Measurements from ENCODE around the gene FSTL4. TPM values are rescaled to one million over a fixed set of nuclear protein-coding genes. Genes with fewer than 3 reads are reported as not detected.

The FSTL4 gene
- polyA plus RNA-seq, 1 donor from 2014 or later: not detected

DNA sequence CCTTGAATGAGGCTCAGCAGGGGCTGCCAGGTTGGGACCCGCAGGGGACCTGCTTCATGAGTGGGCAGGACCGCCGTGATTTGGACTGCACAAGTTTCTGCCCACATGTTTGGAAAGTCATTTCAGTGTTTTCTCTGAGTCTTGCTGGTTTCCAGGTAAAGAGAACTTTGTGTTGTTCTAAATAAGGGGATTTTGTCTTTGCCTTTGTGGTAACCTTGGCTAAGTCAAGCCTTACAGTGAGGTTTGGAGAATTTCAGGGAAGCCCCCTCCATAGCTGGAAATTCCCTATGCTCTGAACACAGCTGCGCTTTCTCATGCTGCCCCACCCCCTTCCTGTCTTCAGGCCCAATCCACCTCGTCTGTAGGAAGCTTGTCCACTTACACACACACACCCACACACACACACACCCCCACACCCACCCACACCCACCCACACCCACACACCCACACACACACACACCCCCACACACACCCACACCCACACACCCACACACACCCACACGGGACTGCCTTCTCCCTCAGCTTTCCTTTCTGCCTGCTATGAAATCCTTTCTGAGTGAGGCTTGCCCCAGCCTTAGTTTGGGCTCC lies 290.4 kb downstream of the FSTL4 start:
- Mint-ChIP-seq H3K4me1 (peaks cover 2 to 8% (median 6%) of the 10 kb centered on the region in 3 donors), H3K4me3 (peak overlapping the region in 1 of 4 donors; percentile 60), H3K36me3 (no peaks in the 10 kb centered on the region), H3K27me3 (peaks cover 2% of the 10 kb centered on the region), H3K9me3 (no peaks in the 10 kb centered on the region), H3K27ac (no peak overlapping the region)

DNA sequence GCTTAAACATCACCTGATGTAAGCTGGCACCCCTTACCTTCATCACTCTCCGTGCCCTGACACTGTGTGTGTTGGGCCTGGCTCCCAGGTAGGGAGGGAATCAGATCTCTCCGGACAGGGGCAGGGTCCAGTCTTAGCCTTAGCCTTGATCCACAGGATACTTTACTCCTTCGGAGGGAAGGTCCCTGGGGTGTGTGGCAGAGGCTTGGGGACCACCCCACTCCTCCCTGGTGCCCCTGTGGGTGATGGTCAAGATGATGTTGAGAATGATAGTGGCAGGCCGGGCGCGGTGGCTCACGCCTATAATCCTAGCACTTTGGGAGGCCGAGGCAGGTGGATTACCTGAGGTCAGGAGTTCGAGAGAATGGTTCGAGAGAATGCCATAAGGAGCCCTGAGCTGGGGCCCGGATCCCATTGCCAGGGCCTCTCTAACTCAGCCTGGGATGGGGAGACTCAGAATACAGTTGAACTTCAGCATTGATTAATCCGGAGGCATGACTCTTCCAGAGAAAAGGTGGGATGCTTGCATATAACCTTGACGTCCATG lies 291.0 kb downstream of the FSTL4 start:
- Mint-ChIP-seq H3K4me3 (no peak overlapping the region), H3K27me3 (peaks cover 2% of the 10 kb centered on the region), H3K4me1 (peaks cover 3 to 8% (median 6%) of the 10 kb centered on the region in 3 donors), H3K9me3 (no peaks in the 10 kb centered on the region), H3K36me3 (no peaks in the 10 kb centered on the region), H3K27ac (no peak overlapping the region)

DNA sequence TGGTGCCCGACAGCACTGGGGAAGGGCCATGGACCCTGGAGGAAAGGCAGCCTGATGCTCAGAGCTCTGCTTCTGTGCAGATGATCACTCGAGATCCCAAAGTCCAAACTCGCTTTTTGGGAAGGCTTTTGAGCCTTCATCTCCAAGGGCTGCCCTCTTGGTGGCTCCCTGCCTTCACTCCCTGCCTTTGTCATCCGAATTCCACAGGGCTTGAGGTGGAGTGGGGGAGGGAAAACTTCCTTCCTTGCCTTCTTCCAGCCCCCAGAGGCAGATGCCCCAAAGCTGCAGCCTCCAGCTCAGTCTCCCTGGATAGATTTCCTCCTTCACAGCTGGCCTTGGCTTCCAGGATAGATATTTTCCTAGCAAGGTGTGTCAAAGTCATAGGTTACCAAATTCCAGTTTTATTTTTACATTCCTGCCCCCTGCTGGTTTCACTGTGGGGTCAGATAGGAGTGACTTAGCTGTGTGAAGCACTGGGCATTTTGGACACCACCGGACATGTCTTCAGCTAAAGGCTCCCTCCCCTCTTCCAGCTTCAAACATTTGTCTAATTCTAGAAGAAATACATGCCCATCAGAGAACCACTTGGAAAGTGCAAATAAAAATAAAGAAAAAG lies 292.3 kb downstream of the FSTL4 start:
- no peak overlapping the region for H3K4me3 Mint-ChIP-seq
- H3K36me3 Mint-ChIP-seq: no peaks in the 10 kb centered on the region
- H3K4me1 Mint-ChIP-seq: peaks cover 3 to 8% (median 6%) of the 10 kb centered on the region in 3 donors
- H3K9me3 Mint-ChIP-seq: no peaks in the 10 kb centered on the region
- H3K27ac Mint-ChIP-seq: no peak overlapping the region
- peaks cover 2% of the 10 kb centered on the region for H3K27me3 Mint-ChIP-seq

DNA sequence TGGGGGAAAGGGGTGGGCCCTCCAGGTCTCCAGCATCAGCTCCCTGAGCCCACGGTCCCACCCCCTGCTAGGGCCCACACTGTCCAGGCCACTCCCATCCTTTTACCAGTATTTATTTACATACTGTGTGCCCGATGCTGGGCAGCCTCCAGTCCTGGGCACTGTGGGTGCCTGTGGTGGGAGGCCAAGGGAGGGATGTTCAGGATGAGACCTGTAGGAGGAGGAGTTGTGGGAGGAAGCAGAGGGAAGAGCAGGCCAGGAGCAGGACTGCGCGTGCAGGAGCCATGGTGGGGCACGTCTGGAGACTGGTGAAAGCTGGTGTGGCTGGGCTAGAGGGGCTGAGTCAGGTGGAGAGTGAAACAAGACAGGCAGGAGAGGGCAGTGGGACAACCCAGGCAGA lies 293.1 kb downstream of the FSTL4 start:
- peaks cover 3 to 8% (median 6%) of the 10 kb centered on the region in 3 donors for H3K4me1 Mint-ChIP-seq

DNA sequence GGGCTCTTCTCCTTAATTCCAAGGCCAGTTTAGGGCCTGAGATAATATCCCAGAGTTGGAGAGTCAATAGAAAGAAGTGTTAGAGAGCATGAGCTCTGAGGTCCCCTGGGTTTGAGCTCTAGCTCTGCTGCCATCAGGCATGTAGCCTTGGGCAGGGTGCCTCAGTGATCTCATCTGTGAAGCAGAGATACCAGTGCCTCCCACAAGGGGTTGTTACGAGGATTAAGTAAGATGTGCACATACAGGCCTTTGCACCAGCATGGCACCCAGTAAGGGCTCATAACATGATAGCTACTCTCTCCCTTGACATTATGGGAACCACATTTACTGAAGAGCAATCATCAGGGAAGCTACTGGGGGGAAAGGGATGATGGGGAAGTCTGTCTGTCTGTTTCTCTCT lies 294.8 kb downstream of the FSTL4 start:
- no peaks in the 10 kb centered on the region for H3K36me3 Mint-ChIP-seq
- H3K27me3 Mint-ChIP-seq: peaks cover 2% of the 10 kb centered on the region
- H3K4me3 Mint-ChIP-seq: no peak overlapping the region
- H3K4me1 Mint-ChIP-seq: peaks cover 3 to 8% (median 6%) of the 10 kb centered on the region in 3 donors
- H3K9me3 Mint-ChIP-seq: no peaks in the 10 kb centered on the region
- no peak overlapping the region for H3K27ac Mint-ChIP-seq

More for the DNA sequence above, 293.1 kb downstream of the FSTL4 start:
- Mint-ChIP-seq H3K27me3 (peaks cover 2% of the 10 kb centered on the region), H3K27ac (no peak overlapping the region), H3K4me3 (no peak overlapping the region), H3K36me3 (no peaks in the 10 kb centered on the region), H3K9me3 (no peaks in the 10 kb centered on the region)

DNA sequence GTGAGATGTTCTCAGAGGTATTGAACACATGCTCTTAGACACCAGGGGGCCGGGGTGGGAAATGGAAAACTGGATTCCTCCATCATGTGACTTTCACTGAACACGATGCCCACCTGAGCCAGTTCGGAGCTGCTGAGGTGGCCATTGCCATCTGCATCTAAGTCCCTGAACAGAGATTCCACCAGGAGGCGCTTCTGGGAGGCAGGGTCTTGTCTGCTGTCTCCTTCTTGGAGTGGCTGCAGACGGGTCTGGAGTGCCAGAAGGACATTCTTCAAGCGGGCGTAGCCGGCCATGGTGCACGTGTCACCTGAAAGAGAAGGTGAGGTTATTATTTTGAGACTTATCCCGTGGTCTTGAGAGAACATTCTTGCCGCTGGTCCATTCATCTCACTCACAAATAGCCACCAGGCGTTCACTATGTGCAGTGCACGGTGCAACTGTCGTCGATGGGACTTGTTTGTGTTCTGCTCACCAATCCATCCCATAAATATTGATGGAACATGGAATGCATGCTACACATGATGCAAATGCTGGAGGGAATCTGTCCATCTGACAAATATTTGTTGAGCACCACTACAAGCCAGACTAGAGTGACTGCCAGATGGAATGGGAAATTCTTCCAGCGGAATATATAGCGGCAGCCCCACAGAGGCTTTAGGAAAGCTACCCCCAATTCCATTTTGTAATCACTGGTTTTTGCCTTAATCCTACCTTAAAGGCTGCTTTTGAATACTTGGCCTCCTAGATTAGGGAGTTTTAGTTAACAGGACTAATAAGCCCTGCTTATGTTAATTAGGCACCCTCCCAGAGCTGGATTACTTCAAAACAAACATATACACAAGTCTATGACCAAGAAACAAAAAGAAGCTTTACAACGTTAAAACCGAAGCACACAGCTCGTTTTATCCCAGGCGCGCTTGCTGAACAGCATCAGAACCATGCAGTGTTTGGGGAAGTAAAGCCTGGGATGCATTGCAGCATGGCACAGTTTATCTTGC lies 295.7 kb downstream of the FSTL4 start:
- no peaks in the 10 kb centered on the region for H3K9me3 Mint-ChIP-seq
- H3K27ac Mint-ChIP-seq: no peak overlapping the region
- H3K36me3 Mint-ChIP-seq: no peaks in the 10 kb centered on the region
- peaks cover 2 to 3% (median 3%) of the 10 kb centered on the region in 3 donors for H3K4me1 Mint-ChIP-seq
- H3K4me3 Mint-ChIP-seq: no peak overlapping the region
- peaks cover 2% of the 10 kb centered on the region for H3K27me3 Mint-ChIP-seq

DNA sequence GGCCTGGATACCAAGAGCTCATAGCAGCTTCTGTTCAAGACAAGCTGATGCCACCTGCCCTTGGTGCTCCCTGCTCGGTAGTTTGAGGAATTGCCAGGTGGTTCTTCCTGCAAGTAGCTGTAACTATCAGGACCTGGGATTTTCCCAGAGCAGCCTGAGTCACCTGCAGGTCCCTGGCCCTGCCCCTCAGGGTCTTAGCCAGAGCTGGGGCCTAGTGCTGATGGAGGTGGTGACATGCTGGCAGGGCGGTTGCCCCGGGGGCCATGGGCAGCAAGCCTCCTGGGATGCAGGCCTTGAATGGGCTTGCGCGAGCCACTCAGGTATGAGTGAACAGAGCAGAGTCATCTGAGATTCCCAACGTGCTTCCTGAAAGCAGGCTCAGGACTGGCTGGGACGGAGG lies 298.3 kb downstream of the FSTL4 start:
- Mint-ChIP-seq H3K9me3 (no peaks in the 10 kb centered on the region), H3K4me1 (peaks cover 0 to 3% (median 1%) of the 10 kb centered on the region in 3 donors), H3K4me3 (no peak overlapping the region), H3K36me3 (no peaks in the 10 kb centered on the region), H3K27me3 (peaks cover 4% of the 10 kb centered on the region), H3K27ac (no peak overlapping the region)

DNA sequence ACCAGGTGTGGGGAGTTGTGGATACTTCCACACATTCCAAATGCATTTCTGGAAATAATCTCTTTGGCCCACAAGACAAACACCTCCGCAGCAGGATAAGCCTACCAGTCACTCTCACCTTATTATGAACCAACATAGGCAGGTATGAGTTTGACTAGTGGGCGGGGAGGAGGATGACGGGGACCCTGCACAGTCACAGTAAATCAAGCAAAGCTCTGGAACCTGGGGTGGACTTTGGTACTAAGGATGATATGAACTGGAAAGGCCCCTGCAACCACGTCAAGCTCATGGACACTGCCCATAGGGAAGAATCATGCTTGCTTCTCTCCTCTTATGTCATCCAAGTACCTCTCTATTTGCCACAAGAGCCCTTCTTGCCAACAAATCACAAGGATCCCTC lies 301.2 kb downstream of the FSTL4 start:
- Mint-ChIP-seq H3K4me1 (peaks cover 0 to 3% (median 1%) of the 10 kb centered on the region in 3 donors), H3K27ac (no peak overlapping the region), H3K27me3 (peaks cover 4% of the 10 kb centered on the region), H3K9me3 (no peaks in the 10 kb centered on the region), H3K36me3 (no peaks in the 10 kb centered on the region), H3K4me3 (no peak overlapping the region)

DNA sequence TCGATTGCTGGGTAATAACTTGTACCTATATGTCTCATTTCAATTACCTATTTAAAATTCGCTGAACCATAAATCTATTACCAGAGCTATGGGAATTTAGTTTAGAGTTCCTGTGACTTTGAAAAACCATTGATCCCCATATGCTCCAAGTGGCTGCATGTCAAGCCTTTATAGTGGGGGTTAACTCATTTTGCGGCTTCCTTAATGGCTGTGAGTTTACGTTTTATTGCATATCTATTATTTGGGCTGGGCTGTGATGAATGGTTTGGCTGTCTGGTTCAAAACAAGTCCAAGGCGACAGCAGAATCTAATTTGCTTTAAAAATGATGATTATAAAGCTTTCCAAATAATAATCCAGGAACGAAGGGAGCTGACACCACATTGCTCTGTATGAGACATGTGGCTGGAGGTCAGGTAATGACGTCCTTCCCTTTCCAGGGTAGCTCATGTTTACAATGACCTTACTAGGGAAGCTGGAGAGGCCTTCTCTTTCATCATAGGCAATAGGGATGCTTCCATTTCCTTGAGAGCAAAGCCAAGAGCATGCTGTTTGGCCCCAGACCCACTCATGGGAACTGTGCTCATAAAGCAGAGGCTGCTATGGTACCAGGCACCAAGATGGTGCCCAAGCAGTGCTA lies 302.2 kb downstream of the FSTL4 start:
- no peak overlapping the region for H3K4me3 Mint-ChIP-seq
- no peaks in the 10 kb centered on the region for H3K9me3 Mint-ChIP-seq
- H3K4me1 Mint-ChIP-seq: peaks cover 0 to 3% (median 1%) of the 10 kb centered on the region in 3 donors
- H3K27me3 Mint-ChIP-seq: peaks cover 4% of the 10 kb centered on the region
- no peaks in the 10 kb centered on the region for H3K36me3 Mint-ChIP-seq
- H3K27ac Mint-ChIP-seq: no peak overlapping the region

DNA sequence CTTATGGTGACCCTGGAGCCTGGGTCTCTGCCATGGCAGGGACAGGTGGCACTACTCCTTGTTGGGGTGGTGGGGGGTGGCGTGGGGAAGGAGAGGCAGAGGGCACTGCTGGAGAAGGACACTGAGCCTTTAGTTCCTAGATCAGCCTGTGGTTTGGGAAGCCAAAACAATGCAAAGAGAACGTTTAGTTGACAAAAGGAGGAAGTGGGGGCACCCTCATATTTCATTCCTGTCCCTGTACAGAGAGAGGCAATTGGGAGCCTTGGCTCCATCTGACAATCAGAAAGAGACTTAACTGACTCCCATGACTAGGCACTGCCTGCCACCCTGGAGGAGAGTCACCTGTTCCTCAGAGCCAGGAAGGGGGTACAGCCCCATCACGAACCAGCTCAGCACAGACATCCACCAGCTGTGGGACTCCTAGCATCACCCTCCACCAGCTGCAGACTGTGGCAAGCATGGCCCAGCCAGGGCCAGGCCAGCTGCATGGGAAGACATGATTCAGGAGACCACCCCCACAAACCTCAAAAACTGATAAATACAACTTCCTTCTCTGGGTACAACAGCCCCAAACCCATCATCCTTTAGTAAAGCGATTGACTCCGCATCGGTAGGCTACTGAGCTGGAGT lies 303.1 kb downstream of the FSTL4 start:
- Mint-ChIP-seq H3K27ac (no peak overlapping the region), H3K27me3 (peaks cover 4% of the 10 kb centered on the region), H3K9me3 (no peaks in the 10 kb centered on the region), H3K4me3 (no peak overlapping the region), H3K4me1 (peaks cover 0 to 3% (median 1%) of the 10 kb centered on the region in 3 donors), H3K36me3 (no peaks in the 10 kb centered on the region)

DNA sequence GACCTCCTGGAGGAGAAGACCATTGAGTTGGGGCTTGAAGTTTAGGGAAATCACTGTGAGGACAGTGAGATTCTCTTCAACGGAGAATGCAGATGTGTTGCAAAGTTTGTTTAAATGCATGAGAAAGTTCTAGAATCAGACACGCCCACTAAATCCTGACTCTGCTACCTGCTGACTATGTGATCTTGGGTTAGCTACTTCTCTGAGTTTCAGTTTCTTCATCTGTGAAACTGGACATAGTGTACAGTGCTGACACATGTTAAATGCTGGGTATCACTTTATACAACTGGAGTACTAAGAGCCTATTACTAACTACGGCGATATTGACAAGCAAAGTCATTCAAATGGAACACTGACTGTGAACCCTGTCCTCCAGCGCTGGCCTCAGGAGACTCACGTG lies 305.1 kb downstream of the FSTL4 start:
- Mint-ChIP-seq H3K9me3 (no peaks in the 10 kb centered on the region), H3K4me3 (no peak overlapping the region), H3K27me3 (peaks cover 4% of the 10 kb centered on the region), H3K27ac (no peak overlapping the region), H3K4me1 (peaks cover 0 to 3% (median 1%) of the 10 kb centered on the region in 3 donors), H3K36me3 (no peaks in the 10 kb centered on the region)

DNA sequence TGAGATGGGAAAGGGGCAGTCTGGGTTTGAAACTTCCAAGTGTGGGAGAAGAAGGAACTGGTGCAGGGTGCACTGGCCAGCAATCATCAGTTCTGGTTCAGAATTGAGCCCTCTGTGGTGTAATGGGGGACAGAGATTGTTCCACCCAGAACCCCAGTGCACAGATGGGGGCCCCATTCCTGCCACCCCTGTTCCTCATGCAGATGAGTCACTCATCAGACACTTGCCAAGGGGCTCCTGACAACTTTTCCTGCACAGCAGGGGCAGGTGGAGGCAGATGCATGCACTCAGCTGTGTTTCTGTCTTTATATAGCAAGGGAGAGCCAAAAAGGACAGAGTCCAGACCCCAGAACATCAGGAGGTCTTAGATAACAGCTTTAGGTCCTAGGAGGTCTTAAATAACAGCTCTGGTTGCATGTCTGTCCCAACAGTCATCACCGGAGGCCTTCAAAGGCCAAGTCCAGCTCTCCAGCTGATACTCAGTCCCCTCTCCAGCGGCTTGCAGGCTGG lies 307.6 kb downstream of the FSTL4 start:
- Mint-ChIP-seq H3K9me3 (no peaks in the 10 kb centered on the region), H3K27me3 (peaks cover 4% of the 10 kb centered on the region), H3K27ac (no peak overlapping the region), H3K36me3 (no peaks in the 10 kb centered on the region), H3K4me1 (peaks cover 0 to 3% (median 0%) of the 10 kb centered on the region in 3 donors), H3K4me3 (no peak overlapping the region)

DNA sequence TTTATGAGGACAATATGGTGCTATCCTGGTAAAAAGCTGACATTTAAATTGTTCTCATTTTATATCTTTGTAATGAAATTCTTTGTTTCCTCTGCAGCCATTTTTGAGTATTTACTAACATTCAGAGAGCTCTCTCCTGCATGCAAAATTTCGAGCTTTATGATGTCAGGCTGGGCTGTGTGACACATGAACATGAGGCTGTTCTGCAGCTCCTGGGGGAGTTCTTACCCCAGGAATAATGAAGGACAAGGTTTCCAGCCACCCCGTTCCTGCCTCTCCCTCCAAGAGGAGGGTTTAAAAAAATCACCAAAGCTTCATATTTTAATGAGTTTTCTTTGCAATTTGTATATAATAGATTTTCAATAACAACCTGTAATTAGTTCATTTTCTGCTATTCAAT lies 308.2 kb downstream of the FSTL4 start:
- Mint-ChIP-seq H3K9me3 (no peaks in the 10 kb centered on the region), H3K4me3 (no peak overlapping the region), H3K4me1 (peaks cover 0 to 3% (median 0%) of the 10 kb centered on the region in 3 donors), H3K36me3 (no peaks in the 10 kb centered on the region), H3K27me3 (peaks cover 2% of the 10 kb centered on the region), H3K27ac (no peak overlapping the region)

DNA sequence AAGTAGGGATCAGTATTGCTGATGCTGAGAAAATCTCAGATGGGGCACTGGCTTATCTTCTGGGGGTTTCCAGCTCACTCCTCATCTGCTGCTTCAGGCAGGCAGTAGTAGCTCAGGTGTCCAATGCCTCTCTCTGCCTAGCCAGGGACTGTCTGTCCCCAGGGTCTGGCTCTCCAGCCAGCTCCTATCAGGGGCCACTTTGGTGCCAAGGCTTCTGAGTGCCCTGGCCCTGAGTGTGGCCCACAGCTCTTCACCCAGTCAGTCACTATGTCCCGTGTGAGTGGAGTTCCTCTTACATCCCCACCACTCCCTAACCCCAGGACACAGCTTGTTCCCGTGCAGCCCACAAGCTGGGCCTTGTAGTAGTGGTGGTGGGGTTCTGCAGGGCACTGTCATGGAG lies 309.0 kb downstream of the FSTL4 start:
- H3K4me3 Mint-ChIP-seq: no peak overlapping the region
- peaks cover 2% of the 10 kb centered on the region for H3K27me3 Mint-ChIP-seq
- no peak overlapping the region for H3K27ac Mint-ChIP-seq
- no peaks in the 10 kb centered on the region for H3K36me3 Mint-ChIP-seq
- H3K4me1 Mint-ChIP-seq: peaks cover 0 to 3% (median 0%) of the 10 kb centered on the region in 3 donors
- H3K9me3 Mint-ChIP-seq: no peaks in the 10 kb centered on the region
